HepG2 (cell line): ENCODE data around the gene WWP2. TPM values are rescaled to one million over a fixed set of nuclear protein-coding genes. Genes with fewer than 3 reads are reported as not detected.
A peak's percentile ranks its signal among the peaks of the same experiment; 100 is the strongest.

Source experiments
- AHDC1 ChIP-seq: sonication (generic); formaldehyde crosslinking; IDR thresholded peaks from 2 replicates; pipeline ENCODE4 v1.5.1; 2020; ENCODE audit warnings: mild to moderate bottlenecking, missing genetic modification reagents, borderline replicate concordance
- BATF2 ChIP-seq: sonication (generic); formaldehyde crosslinking; IDR thresholded peaks from 2 replicates; pipeline ENCODE4 v1.8.0; 2022; ENCODE audit warnings: mild to moderate bottlenecking, missing genetic modification reagents, moderate library complexity
- HCFC1 ChIP-seq: fragments of 150-350 bp; IDR thresholded peaks from 2 replicates; pipeline ENCODE4 v1.6.1; 2014; ENCODE audit warnings: low read depth, low read length
- JUN ChIP-seq: sonication (generic); formaldehyde crosslinking; IDR thresholded peaks from 2 replicates; pipeline ENCODE4 v1.4.0; 2020; ENCODE audit warnings: mild to moderate bottlenecking, missing genetic modification reagents
- KLF11 ChIP-seq: IDR thresholded peaks from 2 replicates; pipeline ENCODE4 v1.6.1; 2016; ENCODE audit warnings: missing compliant biosample characterization
- KMT2B ChIP-seq: IDR thresholded peaks from 2 replicates; pipeline ENCODE4 v1.6.1; 2016; ENCODE audit warnings: missing genetic modification reagents, missing compliant biosample characterization
- PATZ1 ChIP-seq: sonication (generic); formaldehyde crosslinking; IDR thresholded peaks from 2 replicates; pipeline ENCODE4 v1.4.0; 2020; ENCODE audit warnings: missing genetic modification reagents
- PBX3 ChIP-seq: sonication (generic); formaldehyde crosslinking; IDR thresholded peaks from 2 replicates; pipeline ENCODE4 v1.8.1; 2023; ENCODE audit warnings: missing genetic modification reagents, inconsistent platforms, borderline replicate concordance
- PRDM4 ChIP-seq: sonication (generic); formaldehyde crosslinking; IDR thresholded peaks from 2 replicates; pipeline ENCODE4 v1.9.0; 2021; ENCODE audit warnings: missing genetic modification reagents, borderline replicate concordance
- PTBP1 ChIP-seq: fragments of 200-400 bp; formaldehyde crosslinking; IDR thresholded peaks from 2 replicates; pipeline ENCODE4 v1.6.1; 2018; ENCODE audit warnings: low read length, low read depth; ENCODE audit not compliant: poor library complexity, severe bottlenecking
- SRSF1 ChIP-seq: fragments of 200-400 bp; formaldehyde crosslinking; optimal IDR thresholded peaks from 2 replicates; pipeline ENCODE3; 2017; ENCODE audit warnings: mild to moderate bottlenecking, low read depth, low read length, moderate library complexity
- ZBTB4 ChIP-seq: sonication (generic); formaldehyde crosslinking; IDR thresholded peaks from 2 replicates; pipeline ENCODE4 v1.4.0; 2020; ENCODE audit warnings: missing genetic modification reagents, mild to moderate bottlenecking, borderline replicate concordance
- ZNF180 ChIP-seq: sonication (generic); formaldehyde crosslinking; IDR thresholded peaks from 2 replicates; pipeline ENCODE4 v1.4.0; 2020; ENCODE audit warnings: low read depth, missing genetic modification reagents, borderline replicate concordance
- polyA plus RNA-seq, 8 experiments: library from polyadenylated mRNA; depleted of rRNA in 3 of 8; stranded (reverse) in 7 of 8; unstranded in 1 of 8; fragments of >200 nt; fragmentation: Illumina TruSeq in 4 of 8; extraction: Trizol in 4 of 8; gene quantifications; 2 replicates each; pipeline versions ENCODE4 v1.2.1 to v1.2.3, GENCODE V29; 2011 to 2016; ENCODE audit warnings: low read depth in 4 of 8, missing spikeins in 1 of 8, mixed read lengths in 1 of 8; ENCODE audit not compliant: insufficient read depth in 1 of 8
- total RNA-seq, 5 experiments: library from RNA; depleted of rRNA; stranded (reverse); fragments of >200 nt; fragmentation: Illumina TruSeq; extraction: Trizol; gene quantifications; 2 replicates each; pipeline ENCODE4 v1.2.3, GENCODE V29; 2016; ENCODE audit warnings: low read depth in 1 of 5

Gene WWP2
- total and polyA plus RNA-seq, 2 of the 13 experiments (the other 11 are each of a cell fraction or from before 2014, with no cell fraction given) = 11.4 to 28.2 TPM

GRCh38 chr16:69787883-69788282 lies 25.8 kb downstream of the WWP2 start (continued):
- TF ChIP-seq ZBTB4 = peak; percentile 5; the same call in 1 of the 2 replicates
- TF ChIP-seq ZNF180 = no peak
- TF ChIP-seq SRSF1 = no peak
- TF ChIP-seq JUN = peak; percentile 36; the same call in 1 of the 2 replicates
- TF ChIP-seq KMT2B (CRISPR knock-in tag) = no peak
- TF ChIP-seq AHDC1 = peak; percentile 16; the same call in 1 of the 2 replicates
- no peak for TF ChIP-seq PBX3 (CRISPR knock-in tag)
- TF ChIP-seq PRDM4 (CRISPR knock-in tag) = no peak
- no peak for TF ChIP-seq BATF2 (CRISPR knock-in tag)
- TF ChIP-seq PATZ1 (CRISPR knock-in tag) = no peak
- TF ChIP-seq PTBP1 = no peak
- no peak for TF ChIP-seq KLF11 (CRISPR knock-in tag)
- TF ChIP-seq HCFC1 = no peak
